Measurements from ENCODE around the gene WAC. TPM values are rescaled to one million over a fixed set of nuclear protein-coding genes. Genes with fewer than 3 reads are reported as not detected.
"Not testable (repeated sequence)": the region's sequence is repeated elsewhere in the genome, so short reads cannot be mapped to it uniquely, and the experiment has no call there.

Gene WAC
- polyA plus RNA-seq, 1 donor from 2014 or later = 63.9 TPM

DNA sequence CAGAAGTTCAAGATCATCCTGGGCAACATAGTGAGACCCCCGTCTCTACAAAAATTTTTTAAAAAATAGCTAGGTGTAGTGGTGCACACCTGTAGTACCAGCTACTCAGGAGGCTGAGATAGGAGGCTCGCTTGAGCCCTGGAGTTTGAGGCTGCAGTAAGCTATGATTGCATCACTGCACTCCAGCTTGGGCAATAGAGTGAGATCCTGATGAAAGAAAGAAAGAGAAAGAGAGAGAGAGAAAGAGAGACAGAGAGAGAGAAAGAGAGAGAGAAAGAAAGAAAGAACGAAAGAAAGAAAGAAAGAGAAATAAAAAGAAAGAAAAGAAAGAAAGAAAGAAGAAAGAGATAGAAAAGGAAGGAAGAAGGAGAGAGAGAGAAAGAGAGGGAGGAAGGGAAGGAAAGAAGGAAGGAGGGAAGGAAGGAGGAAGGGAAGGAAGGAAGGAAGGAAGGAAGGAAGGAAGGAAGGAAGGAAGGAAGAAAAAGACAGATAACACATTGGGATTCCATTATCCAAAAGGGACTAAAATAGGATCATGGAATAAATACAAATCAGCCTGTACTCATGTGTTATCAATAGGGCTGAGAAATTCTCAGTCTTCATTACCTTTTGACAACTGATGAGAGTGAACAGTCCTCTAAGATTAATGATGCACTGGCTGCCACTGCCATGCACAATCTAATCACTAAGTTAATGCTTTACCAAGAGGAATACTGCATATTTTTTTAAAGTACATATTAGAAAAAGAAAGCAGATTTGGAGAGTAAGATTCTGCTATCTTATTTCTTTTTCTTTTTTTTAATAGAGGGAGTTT, 35.4 kb upstream of the WAC start:
- Histone ChIP-seq H3K9me3 (ENCODE audit: low read length) (no peaks in the 10 kb centered on the region), H3K27ac (ENCODE audit: low read length) (no peak overlapping the region), H3K36me3 (ENCODE audit: insufficient read depth, low read length) (no peaks in the 10 kb centered on the region), H3K9me2 (ENCODE audit: insufficient read depth, low read length) (no peaks in the 10 kb centered on the region), H3K79me2 (replicated peaks; ENCODE audit: insufficient read depth, low read length) (no peaks in the 10 kb centered on the region), H3K9ac (ENCODE audit: low read length) (no peak overlapping the region), H3K4me2 (ENCODE audit: low read length) (no peak overlapping the region), H2AFZ (ENCODE audit: low read depth, low read length) (no peak overlapping the region), H3K27me3 (ENCODE audit: insufficient read depth, low read depth, low read length) (no peaks in the 10 kb centered on the region), H4K20me1 (ENCODE audit: insufficient read depth) (no peaks in the 10 kb centered on the region), H3K4me3 (ENCODE audit: low read length) (no peak overlapping the region), H3F3A (ENCODE audit: insufficient read depth, low read length, poor library complexity, severe bottlenecking) (no peaks in the 10 kb centered on the region)
- TF ChIP-seq EP300 (conservative IDR thresholded peaks at IDR 0.05; ENCODE audit: poor library complexity, severe bottlenecking) (no peak), TAF1 (IDR thresholded peaks at IDR 0.05; ENCODE audit: low read depth) (no peak), SMC3 (conservative IDR thresholded peaks at IDR 0.05; ENCODE audit: poor library complexity) (no peak), MXI1 (conservative IDR thresholded peaks at IDR 0.05; ENCODE audit: poor library complexity, severe bottlenecking) (no peak), POLR2AphosphoS5 (IDR thresholded peaks at IDR 0.05) (no peak)

DNA sequence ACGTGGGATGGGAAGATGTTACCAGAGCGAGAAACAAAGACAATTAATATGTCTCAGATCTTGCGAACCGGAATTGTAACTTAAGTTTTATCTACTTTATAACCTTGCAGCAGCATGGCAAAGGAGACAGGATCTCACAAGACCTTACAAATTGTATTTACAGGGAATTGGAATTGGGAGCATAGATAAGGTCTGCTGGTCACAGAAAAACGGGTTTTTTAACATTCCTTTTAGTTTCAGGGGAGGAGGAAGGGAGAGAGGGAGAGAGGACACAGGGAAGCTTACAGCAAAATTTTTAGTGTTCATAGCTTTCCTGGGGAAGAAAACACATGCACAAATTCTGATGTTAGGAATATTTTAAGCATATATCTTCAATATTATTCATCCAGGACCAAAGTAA, 32.7 kb upstream of the WAC start:
- H3K4me2 ChIP-seq (ENCODE audit: low read length) = not testable (repeated sequence)

DNA sequence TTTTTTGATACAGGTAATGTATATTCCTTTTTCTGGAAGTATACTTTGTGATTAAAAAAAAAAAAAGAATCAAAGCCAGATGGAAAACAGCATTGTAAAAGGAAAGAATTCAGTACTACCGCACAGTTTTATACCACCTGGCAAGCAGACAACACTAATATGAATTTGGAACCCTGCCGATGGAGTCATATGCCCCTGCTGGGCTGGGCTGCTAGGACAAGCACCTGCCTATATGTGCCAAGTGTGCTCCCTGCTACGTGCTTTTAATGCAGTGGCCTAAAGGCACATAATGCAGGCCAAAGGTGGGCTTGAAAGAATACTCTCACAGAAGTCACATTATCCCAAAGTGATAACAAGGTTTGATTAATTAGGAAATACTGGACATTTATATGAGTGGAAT, 29.8 kb upstream of the WAC start:
- TF ChIP-seq TAF1 (IDR thresholded peaks at IDR 0.05; ENCODE audit: low read depth) = no peak
- TF ChIP-seq EZH2 (IDR thresholded peaks at IDR 0.05; ENCODE audit: borderline replicate concordance, insufficient read depth, low read length, poor library complexity, severe bottlenecking) = no peak
- TF ChIP-seq SMC3 (conservative IDR thresholded peaks at IDR 0.05; ENCODE audit: poor library complexity) = no peak
- TF ChIP-seq, protein P1, sequence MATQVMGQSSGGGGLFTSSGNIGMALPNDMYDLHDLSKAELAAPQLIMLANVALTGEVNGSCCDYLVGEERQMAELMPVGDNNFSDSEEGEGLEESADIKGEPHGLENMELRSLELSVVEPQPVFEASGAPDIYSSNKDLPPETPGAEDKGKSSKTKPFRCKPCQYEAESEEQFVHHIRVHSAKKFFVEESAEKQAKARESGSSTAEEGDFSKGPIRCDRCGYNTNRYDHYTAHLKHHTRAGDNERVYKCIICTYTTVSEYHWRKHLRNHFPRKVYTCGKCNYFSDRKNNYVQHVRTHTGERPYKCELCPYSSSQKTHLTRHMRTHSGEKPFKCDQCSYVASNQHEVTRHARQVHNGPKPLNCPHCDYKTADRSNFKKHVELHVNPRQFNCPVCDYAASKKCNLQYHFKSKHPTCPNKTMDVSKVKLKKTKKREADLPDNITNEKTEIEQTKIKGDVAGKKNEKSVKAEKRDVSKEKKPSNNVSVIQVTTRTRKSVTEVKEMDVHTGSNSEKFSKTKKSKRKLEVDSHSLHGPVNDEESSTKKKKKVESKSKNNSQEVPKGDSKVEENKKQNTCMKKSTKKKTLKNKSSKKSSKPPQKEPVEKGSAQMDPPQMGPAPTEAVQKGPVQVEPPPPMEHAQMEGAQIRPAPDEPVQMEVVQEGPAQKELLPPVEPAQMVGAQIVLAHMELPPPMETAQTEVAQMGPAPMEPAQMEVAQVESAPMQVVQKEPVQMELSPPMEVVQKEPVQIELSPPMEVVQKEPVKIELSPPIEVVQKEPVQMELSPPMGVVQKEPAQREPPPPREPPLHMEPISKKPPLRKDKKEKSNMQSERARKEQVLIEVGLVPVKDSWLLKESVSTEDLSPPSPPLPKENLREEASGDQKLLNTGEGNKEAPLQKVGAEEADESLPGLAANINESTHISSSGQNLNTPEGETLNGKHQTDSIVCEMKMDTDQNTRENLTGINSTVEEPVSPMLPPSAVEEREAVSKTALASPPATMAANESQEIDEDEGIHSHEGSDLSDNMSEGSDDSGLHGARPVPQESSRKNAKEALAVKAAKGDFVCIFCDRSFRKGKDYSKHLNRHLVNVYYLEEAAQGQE (IDR thresholded peaks at IDR 0.05; ENCODE audit: borderline replicate concordance) = no peak
- no peak for TF ChIP-seq RAD21 (conservative IDR thresholded peaks at IDR 0.05)
- TF ChIP-seq POLR2AphosphoS5 (IDR thresholded peaks at IDR 0.05) = no peak
- no peak for TF ChIP-seq MXI1 (conservative IDR thresholded peaks at IDR 0.05; ENCODE audit: poor library complexity, severe bottlenecking)
- no peak for TF ChIP-seq EP300 (conservative IDR thresholded peaks at IDR 0.05; ENCODE audit: poor library complexity, severe bottlenecking)
- TF ChIP-seq, protein P2, sequence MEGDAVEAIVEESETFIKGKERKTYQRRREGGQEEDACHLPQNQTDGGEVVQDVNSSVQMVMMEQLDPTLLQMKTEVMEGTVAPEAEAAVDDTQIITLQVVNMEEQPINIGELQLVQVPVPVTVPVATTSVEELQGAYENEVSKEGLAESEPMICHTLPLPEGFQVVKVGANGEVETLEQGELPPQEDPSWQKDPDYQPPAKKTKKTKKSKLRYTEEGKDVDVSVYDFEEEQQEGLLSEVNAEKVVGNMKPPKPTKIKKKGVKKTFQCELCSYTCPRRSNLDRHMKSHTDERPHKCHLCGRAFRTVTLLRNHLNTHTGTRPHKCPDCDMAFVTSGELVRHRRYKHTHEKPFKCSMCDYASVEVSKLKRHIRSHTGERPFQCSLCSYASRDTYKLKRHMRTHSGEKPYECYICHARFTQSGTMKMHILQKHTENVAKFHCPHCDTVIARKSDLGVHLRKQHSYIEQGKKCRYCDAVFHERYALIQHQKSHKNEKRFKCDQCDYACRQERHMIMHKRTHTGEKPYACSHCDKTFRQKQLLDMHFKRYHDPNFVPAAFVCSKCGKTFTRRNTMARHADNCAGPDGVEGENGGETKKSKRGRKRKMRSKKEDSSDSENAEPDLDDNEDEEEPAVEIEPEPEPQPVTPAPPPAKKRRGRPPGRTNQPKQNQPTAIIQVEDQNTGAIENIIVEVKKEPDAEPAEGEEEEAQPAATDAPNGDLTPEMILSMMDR (IDR thresholded peaks at IDR 0.05; ENCODE audit: poor library complexity, severe bottlenecking) = no peak
- Histone ChIP-seq H3K9me2 (ENCODE audit: insufficient read depth, low read length) (no peaks in the 10 kb centered on the region), H3K27me3 (ENCODE audit: insufficient read depth, low read depth, low read length) (no peaks in the 10 kb centered on the region), H4K20me1 (ENCODE audit: insufficient read depth) (no peaks in the 10 kb centered on the region), H3F3A (ENCODE audit: insufficient read depth, low read length, poor library complexity, severe bottlenecking) (no peaks in the 10 kb centered on the region), H2AFZ (ENCODE audit: low read depth, low read length) (no peak overlapping the region), H3K36me3 (ENCODE audit: insufficient read depth, low read length) (no peaks in the 10 kb centered on the region), H3K4me2 (ENCODE audit: low read length) (no peak overlapping the region), H3K4me3 (ENCODE audit: low read length) (no peak overlapping the region), H3K9ac (ENCODE audit: low read length) (no peak overlapping the region), H3K9me3 (ENCODE audit: low read length) (no peaks in the 10 kb centered on the region), H3K27ac (ENCODE audit: low read length) (no peak overlapping the region), H3K79me2 (replicated peaks; ENCODE audit: insufficient read depth, low read length) (no peaks in the 10 kb centered on the region)

More for the DNA sequence above, 32.7 kb upstream of the WAC start:
- H3K36me3 ChIP-seq (ENCODE audit: insufficient read depth, low read length); H3K9ac ChIP-seq (ENCODE audit: low read length); H3K4me3 ChIP-seq (ENCODE audit: low read length); H3K27me3 ChIP-seq (ENCODE audit: insufficient read depth, low read depth, low read length); H3K9me3 ChIP-seq (ENCODE audit: low read length); H4K20me1 ChIP-seq (ENCODE audit: insufficient read depth); H2AFZ ChIP-seq (ENCODE audit: low read depth, low read length); H3F3A ChIP-seq (ENCODE audit: insufficient read depth, low read length, poor library complexity, severe bottlenecking); H3K27ac ChIP-seq (ENCODE audit: low read length); H3K9me2 ChIP-seq (ENCODE audit: insufficient read depth, low read length); H3K79me2 ChIP-seq (replicated peaks; ENCODE audit: insufficient read depth, low read length): not testable (repeated sequence)
